GM19328 (cell line): ENCODE data around the gene ZNF790.
"Not testable (repeated sequence)": the region's sequence is repeated elsewhere in the genome, so short reads cannot be mapped to it uniquely, and the experiment has no call there.

Experiments used
- ATAC-seq: cut with Tn5 transposase; IDR thresholded peaks from one replicate; pipeline ENCODE4 v1.9.1; 2021; ENCODE audit warnings: mild to moderate bottlenecking, moderate library complexity; ENCODE audit not compliant: unreplicated experiment

The ZNF790 gene

DNA sequence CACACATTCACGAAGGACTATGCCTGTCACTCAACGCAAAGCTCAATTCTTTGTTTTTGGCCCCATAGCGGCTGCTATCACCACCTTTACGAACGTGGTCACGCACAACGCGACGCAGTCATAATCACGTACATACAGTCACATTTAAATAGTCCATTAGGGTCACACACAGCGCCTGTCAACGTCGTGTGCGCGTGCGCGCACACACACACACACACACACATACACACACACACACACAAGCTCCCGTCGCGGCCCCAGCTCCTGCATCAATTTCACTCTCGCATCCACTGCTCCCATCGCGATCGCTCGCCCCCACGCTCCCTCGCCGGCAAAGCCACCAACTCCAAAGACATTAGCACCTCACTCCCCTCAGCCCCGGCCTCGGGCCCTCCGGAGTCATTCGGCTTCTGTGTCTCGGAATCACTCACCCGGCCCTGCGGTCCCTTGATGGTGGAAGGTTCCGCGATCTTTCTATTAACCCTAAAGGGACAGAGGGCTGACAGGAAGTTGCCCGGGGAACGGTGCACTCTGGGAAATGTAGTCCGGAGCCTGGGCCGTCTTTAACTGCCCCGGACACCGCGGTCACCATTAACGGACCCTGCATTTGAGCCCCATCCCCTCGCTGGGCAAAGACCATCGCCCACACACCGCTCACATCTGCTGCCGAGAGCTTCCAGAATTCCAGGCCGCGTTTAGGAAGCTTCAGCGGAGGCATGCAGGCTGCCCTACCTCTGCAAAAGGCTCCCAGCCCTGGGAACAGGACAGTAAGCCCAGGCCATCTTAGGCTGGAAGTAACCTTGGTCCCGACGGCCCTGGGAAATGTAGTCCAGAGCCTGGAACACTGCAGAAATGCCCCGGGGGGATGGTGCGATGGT is at the start of gene ZNF790:
ZNF790 (minus strand) TSS at position 482 of the 878 bp plus-strand sequence. CDS start 12,768 bp downstream, outside the sequence.
- ATAC-seq = peak; percentile 91

DNA sequence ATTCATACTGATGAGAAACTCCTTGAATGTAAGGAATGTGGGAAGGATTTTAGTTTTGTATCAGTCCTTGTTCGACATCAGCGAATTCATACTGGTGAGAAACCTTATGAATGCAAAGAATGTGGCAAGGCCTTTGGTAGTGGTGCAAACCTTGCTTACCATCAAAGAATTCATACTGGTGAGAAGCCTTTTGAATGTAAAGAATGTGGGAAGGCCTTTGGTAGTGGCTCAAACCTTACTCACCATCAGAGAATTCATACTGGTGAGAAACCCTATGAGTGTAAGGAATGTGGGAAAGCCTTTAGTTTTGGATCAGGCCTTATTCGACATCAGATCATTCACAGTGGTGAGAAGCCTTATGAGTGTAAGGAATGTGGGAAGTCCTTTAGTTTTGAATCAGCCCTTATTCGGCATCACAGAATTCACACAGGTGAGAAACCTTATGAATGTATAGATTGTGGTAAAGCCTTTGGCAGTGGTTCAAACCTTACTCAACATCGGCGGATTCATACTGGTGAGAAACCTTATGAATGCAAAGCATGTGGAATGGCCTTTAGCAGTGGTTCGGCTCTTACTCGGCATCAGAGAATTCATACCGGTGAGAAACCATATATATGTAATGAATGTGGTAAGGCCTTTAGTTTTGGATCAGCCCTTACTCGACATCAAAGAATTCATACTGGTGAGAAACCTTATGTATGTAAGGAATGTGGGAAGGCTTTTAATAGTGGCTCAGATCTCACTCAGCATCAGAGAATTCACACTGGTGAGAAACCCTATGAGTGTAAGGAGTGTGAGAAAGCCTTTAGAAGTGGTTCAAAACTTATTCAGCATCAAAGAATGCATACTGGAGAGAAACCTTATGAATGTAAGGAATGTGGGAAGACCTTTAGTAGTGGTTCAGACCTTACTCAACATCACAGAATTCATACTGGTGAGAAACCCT is 39.1 kb upstream of the ZNF790 start:
- ATAC-seq = no peak

DNA sequence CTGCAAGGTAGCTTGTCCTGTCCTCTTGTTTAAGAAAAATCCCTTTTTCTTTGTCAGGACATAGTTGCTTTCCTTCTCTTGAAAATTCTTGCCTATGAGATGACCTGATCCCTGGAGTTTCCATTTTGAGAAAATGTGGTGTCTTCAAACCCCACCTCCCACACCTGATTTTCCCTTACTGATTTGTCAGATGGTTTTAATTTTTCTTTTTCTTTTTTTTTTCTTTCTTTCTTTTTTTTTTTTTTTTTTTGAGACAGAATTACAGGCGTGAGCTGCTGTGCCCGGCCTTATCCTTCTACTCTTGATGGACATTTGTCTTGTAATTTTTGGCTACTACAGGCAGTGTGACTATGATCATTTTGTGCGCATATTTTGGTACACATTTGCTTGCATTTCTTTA is 13.7 kb upstream of the ZNF790 start:
- no peak for ATAC-seq

DNA sequence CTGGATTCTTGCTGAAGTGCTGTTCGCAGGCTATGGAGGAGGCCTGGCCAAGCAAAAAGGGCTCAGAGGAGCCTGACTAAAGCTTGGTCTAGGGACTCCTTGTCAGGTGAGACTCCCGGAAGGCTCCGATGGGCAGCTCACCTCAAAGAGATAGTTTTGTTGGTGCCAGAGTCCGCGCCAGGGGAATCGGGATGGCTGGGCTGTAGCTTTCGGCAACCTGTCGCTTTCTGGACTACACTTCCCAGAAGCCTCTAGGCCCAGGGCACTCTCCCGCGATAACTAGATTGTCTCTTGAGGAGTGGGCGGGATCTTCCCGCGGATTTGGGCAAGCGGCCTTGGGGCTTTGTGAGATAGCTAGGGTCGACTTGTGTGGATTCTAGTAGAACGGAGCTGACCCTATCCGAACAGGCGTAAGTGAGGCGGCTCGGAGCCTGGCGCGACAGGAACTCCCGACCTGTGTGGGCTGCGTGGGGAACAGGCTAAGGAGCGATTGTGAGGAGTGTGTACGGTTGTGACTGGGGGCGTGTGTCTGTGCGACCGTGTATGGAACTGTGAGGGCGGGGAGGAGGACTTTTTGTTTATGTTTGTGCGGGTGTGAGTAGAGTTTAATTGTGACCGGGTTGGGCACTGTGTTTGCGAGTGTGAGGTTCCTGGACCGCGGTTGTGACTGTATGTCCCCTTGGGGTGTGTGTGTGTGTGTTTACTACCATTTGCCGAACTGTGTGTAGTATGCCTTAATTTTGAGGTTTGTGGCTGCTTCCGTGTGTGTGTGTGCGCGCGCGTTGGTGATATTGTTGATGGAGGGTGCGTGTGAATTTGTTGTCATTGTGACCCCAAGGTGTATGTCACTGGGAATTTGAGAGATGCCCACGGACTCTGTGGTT is 12.6 kb upstream of the ZNF790 start, which contains the start of gene ZNF345:
ZNF345 (plus strand) TSS at position 318 of the 884 bp plus-strand sequence. CDS start 25,955 bp downstream, outside the sequence.
- ATAC-seq = peak; percentile 62

DNA sequence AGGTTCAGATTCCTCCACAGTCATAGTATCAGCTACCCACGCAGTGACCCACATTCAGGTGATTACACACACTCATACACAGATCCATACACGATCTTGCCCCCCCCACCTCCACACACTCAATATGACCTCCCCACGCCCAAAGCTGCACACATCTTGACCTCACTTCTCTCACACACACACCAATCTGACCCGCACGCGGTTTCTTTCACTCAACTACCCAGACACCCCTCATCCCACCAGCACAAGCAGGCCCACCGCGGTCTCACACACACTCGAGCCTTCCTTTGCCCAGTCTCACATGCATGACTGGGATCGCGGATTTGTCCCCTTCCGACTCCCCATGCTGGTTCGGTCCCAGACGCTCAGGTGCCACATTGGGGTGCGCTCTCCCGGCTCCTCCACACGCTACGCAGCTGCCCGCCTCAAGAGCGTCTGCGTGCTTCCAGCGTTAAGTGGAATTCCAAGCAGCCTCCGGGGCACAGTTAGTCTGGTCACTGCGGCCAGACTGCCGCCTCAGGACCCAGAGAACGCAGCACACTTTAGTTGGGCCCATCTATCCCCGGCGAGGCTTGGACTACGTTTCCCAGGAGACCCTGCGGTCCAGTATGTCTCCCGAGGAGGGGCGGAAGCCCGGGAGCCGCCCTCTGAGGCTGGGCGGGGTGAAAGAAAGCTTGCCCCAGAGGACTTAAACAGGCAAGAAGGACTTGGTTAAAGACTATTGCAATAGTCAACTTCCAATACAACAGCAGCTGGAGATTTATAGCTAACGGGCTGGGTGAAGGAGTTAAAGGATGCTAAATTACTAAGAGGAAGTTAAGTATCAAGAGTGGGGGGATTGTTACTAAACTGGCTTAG is 11.7 kb upstream of the ZNF790 start:
- peak; percentile 79 for ATAC-seq

DNA sequence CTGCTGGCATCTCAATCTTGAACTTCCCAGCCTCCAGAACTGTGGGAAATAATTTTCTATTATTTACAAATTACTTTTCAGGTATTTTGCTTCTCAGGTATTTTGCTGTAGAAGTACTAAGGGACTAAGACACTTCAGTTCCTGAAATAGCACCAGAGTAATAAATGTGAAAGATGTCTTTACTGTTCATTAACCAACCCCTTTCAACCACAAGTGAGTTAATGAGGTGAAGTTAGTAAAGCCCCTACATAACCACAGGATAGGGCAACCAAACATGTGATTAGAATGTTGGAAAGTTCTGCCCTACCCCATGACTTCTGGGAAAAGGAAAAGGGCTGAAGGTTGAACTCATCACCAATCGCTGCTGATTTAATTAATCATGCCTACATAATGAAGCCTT is 9.8 kb upstream of the ZNF790 start:
- ATAC-seq = no peak

DNA sequence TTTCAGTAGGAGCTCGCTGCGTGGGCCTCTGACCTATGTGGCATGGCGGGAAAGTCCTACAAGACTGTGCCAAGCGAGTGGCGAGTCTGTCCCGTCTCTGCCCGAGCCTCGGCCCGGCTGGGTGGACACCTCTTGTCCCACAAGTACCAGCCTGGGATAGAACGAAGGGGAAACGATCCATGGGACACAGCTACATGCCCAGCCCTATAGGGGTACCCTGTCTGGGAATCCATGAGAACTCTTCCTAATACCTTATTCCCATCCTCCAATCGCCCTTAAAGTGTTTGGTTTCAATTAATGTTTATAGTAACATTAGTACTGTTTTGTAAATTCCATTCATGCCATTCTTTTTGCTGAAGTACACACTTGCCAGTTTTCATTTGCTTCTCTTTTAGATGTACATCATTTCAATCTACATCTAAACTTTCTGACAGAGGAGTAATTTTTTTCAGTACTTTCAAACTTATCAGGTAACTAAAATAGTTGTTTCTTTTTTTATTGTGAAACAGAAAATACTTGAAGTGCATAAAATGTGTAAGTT is 667 bp upstream of the ZNF790 start:
- ATAC-seq = no peak

DNA sequence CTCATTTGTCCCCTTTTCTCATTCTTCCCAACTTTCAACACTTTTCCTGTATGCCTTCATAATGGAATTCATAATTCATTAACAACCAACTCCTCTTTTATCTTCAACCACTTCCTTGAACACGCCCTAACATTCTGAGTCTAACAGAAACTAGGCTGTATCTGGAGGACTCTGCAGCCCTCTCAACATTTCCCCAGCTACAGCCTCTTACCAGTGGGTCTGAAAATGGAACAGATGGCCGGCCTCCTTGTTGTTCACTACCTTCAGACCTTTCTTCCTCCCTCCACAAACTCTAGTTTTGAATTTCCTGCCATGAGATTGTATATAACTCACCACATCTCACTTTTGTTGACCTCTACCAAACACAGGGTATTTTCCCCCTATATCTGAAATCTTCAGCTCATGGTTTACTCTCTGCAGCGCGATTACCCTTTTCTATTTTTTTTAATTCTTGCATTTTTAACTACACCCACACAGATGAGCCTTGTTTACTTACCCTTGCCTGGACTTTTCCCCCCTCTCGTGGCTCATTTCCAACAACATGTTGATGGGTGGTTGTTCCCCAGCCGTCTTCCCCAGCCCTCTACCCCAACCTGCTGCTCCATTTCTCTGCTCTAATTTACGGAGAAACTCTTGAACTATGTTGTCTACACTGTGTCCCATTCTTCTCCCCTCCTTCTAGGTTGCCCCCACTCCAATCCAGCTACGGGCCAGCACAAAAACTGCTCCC is 846 bp downstream of the ZNF790 start:
- ATAC-seq = no peak

DNA sequence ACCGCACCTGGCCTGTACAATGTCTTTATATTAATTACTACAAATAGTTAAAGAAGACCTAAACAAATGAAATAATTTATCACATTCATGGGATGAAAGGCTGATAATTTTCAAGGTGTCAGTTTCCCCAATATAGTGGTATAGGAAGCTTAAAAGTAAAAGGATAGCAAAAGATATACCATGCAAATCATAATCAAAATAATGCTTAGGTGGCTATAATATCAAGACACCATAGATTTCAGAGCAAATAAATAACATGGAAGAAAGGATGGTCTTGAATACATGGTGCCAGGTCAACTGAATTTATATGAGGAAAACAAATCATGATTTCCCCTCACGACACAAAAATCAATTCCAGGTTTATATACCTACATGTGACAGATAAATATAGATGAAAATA is 4.8 kb downstream of the ZNF790 start:
- ATAC-seq = no peak

DNA sequence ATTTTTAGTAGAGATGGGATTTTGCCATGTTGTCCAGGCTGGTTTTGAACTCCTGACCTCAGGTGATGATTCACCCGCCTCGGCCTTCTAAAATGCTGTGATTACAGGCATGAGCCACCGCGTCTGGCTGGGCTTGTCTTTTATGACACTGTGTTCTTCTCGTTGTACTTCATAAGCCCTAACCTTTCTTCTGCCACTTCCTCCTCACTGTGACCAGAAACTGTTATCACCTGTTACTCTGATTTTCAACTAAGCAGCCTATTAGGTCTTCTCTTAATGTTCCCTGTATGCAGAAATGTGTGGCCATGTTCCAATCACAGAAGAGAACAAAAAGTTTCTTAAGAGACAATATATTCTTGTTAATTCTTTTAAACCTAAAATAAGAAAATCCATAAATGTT is 16.4 kb downstream of the ZNF790 start:
- no peak for ATAC-seq

DNA sequence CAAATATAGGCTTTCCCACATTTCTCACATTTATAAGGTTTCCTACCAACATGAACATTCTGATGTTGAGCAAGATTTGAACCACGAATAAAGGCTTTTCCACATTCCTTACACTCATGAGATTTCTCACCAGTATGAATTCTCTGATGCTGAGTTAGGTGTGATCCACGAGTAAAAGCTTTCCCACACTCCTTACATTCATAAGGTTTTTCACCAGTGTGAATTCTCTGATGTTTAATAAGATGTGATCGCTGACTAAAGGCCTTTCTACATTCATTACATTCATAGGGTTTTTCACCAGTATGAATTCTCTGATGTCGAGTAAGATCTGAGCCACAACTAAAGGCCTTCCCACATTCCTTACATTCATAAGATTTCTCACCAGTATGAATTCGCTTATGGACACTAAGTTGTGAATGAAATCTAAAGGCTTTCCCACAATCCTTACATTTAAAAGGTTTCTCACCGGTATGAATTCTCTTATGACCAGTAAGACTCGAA is 19.0 kb downstream of the ZNF790 start:
- no peak for ATAC-seq

DNA sequence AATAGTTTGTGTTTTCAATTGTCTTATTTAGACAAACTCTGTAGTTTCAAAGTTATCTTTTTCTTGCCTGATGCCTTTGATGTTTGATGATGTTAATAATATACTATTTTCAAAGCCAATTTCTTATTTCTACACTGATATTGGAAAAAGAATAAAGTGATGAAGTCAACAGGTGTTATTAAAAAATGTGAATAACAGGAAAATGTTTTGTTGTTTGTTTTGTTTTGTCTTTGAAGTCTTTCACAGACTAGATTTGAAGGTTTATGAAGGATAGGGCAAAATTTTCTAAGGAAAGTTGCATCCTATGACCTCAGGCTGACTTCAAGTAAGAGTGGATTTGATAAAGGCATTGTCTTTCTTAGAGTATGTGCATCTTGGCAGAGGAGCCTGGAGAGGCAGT is 31.2 kb downstream of the ZNF790 start:
- ATAC-seq = no peak

DNA sequence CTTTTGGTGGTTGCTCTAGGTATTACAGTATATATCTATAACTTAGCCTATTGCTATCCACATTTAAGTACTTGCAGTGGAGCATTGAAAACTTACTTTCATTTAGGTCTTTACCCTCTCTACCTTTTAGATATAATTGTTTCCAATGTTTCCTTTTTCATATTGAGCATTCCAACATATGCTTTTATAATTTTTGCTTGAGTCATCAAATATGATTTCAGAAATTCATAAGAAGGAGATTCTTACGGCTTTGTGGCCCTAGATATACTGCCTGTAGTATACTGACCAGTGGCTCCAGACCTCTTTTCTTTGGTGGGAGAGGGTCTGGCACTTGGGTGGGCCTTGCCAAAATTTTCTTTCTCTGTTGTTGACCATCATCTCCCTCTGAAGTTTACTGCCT is 32.8 kb downstream of the ZNF790 start:
- no peak for ATAC-seq

DNA sequence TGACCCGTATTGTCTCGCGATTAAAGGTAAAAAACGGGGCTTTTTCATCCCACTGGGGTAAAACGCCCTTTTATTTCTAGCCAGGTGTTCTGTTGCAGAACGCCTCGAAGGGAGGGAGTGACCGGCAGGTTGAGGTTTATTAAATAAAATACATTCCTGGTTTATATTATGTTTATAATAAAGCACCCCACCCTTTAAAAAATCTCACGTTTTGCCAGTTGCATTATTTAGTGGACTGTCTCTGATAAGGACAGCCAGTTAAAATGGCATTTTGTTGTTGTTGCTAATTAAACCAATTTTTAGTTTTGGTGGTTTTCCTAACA is 40.4 kb downstream of the ZNF790 start:
- no peak for ATAC-seq

DNA sequence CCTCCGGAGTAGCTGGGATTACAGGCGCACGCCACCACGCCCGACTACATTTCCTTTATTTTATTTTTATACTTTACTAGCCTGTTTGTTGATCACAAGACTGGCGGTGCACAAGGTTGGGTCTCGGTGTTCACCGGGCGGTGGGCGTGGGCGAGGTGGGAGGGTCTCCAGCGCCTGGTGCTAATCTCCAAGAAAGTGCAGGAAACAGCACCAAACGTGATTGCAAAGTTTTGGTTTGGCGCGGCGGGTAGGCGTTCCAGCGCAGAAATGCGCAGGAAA is 41.5 kb downstream of the ZNF790 start:
- no peak for ATAC-seq

DNA sequence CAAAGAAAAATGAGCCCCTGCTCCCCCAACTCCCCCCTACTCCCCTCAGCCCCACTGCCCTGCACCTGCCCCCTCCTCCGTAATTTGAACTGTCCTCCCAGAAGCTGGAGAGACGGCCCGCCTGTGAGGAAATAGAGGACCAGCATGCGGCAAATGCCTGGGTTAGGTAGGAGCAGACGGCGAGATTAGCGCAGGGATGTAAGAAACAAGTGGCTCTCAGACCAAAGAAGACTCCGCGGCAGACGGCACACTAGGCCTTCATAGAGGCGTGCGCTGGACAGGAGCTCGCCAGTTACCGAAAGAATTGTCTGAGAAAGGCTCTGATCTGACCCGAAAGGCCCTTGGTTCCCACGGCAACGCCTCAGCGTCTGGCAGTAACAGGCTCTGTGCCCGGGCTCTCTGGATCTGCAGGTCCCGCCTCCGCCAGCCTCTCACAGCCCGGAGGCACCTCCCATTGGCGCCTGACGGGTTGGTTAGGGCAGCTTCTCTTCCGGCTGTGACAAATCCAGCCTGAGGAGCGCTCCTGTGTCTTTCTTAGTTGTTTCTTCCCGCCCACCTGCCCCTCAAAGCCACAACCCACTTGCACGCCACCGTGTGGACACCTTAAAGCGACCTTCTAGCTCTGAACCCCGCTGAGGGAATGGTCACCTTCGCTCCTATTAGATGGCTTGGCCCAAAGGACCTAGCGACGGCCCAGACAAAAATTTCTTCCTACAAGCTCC is 46.6 kb downstream of the ZNF790 start:
- ATAC-seq = not testable (repeated sequence)

DNA sequence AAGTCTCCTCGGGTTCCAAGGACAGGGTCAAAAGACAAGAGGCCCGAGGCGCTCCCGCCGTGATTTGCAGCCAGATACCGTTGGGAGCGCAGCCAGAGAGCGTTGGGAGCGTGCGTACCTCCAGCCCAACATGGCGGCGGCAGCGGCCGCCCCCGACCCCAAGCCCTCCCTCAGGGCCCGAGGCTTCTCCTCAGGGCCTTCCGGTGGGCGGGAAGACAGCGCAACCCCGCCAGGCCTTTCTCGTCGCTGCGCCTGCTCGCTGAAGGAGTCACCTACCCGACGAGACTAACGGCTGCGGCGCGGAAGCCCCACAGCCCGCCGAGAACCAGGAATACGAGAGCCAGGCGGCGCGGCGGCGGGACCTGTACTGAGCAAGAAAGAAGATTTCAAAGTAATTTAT is 62.4 kb downstream of the ZNF790 start:
- no peak for ATAC-seq

DNA sequence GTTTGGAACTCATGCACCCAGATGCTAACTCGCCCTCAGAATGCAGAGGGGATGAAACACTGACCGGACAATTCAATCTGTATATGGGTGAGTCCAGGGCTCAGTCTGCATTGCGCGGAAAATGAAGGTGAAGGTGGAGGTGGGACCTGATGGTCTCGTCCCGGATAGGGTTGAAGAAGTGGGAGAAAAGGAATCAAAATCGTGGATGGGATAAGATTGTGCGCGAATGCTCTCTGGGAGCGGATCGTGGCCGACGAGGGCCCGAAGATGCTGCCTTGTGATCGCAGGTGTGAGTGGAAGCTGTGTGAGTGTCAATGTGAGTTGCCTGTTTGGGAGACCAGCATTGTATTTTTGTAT is 65.0 kb downstream of the ZNF790 start:
- ATAC-seq = no peak
